AG09319 (cell line): ENCODE data around the gene MAN2C1.
"Not testable (repeated sequence)": the region's sequence is repeated elsewhere in the genome, so short reads cannot be mapped to it uniquely, and the experiment has no call there.

Experiments used
- DNase-seq: peaks from one replicate; pipeline ENCODE4 v3.0.0-alpha.2; 2010; ENCODE audit warnings: low read depth; ENCODE audit errors: extremely low read depth
- CTCF ChIP-seq: IDR thresholded peaks from 2 replicates; pipeline ENCODE4 v1.5.1; 2011; ENCODE audit warnings: low read depth, mild to moderate bottlenecking, inconsistent platforms, low read length, moderate library complexity

The MAN2C1 gene

GRCh38 chr15:75348034-75348561 is 20.3 kb downstream of the MAN2C1 start:
- DNase-seq: no peak
- no peak for TF ChIP-seq CTCF

- no peak for DNase-seq
- no peak for TF ChIP-seq CTCF
Observed at GRCh38 chr15:75347222-75348033, 21.0 kb downstream of the MAN2C1 start.

GRCh38 chr15:75346796-75347221 is 21.6 kb downstream of the MAN2C1 start, which contains the start of gene NEIL1:
Gene NEIL1 (plus strand): TSS chr15:75347039. CDS start chr15:75348906, 1,867 bp downstream.
- no peak for TF ChIP-seq CTCF

GRCh38 chr15:75343953-75344352 is 24.5 kb downstream of the MAN2C1 start:
- DNase-seq: not testable (repeated sequence)

More at GRCh38 chr15:75346796-75347221, 21.6 kb downstream of the MAN2C1 start, which contains the start of gene NEIL1:
- DNase-seq: no peak

GRCh38 chr15:75342221-75342620 is 26.2 kb downstream of the MAN2C1 start:
- no peak for DNase-seq
- no peak for TF ChIP-seq CTCF

GRCh38 chr15:75339531-75340240 is 28.7 kb downstream of the MAN2C1 start:
- DNase-seq: no peak
- TF ChIP-seq CTCF: no peak

GRCh38 chr15:75338661-75339240 is 29.7 kb downstream of the MAN2C1 start:
- DNase-seq: no peak
- TF ChIP-seq CTCF: no peak
